ENCODE data around the gene SLC45A3.

DNA sequence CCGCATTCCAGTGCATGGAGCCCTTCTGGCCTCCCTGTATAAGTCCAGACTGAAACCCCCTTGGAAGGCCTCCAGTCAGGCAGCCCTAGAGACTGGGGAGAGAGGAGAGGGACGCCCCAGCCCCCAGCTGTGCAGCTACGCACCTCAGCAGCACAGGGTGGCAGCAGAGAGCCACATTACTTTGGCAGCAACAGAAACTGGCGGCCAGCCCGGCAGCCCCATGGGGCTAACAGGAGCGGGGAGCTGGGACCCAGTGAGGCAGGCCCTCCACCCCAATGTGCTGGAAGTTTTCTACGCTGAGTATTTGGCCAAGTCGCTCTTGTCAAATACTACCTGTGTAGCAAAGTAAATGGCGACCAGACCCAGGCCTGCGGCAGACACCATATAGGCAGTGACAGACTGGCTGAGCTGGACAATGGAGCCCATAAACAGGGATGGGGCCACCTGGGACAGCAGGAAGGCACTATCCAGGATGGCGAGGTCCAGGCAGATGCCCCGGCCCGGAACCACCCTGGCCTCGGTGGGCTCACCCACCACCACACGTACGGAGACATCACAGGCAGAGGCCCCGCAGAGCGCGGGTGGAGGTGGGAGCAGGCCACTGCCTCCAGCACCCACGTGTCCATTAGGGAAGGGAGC, 21.2 kb downstream of the SLC45A3 start:
- TF ChIP-seq, protein P1, sequence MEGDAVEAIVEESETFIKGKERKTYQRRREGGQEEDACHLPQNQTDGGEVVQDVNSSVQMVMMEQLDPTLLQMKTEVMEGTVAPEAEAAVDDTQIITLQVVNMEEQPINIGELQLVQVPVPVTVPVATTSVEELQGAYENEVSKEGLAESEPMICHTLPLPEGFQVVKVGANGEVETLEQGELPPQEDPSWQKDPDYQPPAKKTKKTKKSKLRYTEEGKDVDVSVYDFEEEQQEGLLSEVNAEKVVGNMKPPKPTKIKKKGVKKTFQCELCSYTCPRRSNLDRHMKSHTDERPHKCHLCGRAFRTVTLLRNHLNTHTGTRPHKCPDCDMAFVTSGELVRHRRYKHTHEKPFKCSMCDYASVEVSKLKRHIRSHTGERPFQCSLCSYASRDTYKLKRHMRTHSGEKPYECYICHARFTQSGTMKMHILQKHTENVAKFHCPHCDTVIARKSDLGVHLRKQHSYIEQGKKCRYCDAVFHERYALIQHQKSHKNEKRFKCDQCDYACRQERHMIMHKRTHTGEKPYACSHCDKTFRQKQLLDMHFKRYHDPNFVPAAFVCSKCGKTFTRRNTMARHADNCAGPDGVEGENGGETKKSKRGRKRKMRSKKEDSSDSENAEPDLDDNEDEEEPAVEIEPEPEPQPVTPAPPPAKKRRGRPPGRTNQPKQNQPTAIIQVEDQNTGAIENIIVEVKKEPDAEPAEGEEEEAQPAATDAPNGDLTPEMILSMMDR (IDR thresholded peaks at IDR 0.05; ENCODE audit: low read depth, low read length, missing input control): peak; percentile 92
- no peak for TF ChIP-seq TAF1 (conservative IDR thresholded peaks at IDR 0.05)
- TF ChIP-seq YY1 (IDR thresholded peaks at IDR 0.05): no peak
- no peak for TF ChIP-seq RXRA (IDR thresholded peaks at IDR 0.05)
- TF ChIP-seq, protein P2, sequence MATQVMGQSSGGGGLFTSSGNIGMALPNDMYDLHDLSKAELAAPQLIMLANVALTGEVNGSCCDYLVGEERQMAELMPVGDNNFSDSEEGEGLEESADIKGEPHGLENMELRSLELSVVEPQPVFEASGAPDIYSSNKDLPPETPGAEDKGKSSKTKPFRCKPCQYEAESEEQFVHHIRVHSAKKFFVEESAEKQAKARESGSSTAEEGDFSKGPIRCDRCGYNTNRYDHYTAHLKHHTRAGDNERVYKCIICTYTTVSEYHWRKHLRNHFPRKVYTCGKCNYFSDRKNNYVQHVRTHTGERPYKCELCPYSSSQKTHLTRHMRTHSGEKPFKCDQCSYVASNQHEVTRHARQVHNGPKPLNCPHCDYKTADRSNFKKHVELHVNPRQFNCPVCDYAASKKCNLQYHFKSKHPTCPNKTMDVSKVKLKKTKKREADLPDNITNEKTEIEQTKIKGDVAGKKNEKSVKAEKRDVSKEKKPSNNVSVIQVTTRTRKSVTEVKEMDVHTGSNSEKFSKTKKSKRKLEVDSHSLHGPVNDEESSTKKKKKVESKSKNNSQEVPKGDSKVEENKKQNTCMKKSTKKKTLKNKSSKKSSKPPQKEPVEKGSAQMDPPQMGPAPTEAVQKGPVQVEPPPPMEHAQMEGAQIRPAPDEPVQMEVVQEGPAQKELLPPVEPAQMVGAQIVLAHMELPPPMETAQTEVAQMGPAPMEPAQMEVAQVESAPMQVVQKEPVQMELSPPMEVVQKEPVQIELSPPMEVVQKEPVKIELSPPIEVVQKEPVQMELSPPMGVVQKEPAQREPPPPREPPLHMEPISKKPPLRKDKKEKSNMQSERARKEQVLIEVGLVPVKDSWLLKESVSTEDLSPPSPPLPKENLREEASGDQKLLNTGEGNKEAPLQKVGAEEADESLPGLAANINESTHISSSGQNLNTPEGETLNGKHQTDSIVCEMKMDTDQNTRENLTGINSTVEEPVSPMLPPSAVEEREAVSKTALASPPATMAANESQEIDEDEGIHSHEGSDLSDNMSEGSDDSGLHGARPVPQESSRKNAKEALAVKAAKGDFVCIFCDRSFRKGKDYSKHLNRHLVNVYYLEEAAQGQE (IDR thresholded peaks at IDR 0.05): no peak
- TF ChIP-seq RAD21 (IDR thresholded peaks at IDR 0.05): peak; percentile 94 to 97
- TF ChIP-seq EGR1 (IDR thresholded peaks at IDR 0.05; ENCODE audit: low read depth in 2 of 2): no peak
- TF ChIP-seq, protein P3, sequence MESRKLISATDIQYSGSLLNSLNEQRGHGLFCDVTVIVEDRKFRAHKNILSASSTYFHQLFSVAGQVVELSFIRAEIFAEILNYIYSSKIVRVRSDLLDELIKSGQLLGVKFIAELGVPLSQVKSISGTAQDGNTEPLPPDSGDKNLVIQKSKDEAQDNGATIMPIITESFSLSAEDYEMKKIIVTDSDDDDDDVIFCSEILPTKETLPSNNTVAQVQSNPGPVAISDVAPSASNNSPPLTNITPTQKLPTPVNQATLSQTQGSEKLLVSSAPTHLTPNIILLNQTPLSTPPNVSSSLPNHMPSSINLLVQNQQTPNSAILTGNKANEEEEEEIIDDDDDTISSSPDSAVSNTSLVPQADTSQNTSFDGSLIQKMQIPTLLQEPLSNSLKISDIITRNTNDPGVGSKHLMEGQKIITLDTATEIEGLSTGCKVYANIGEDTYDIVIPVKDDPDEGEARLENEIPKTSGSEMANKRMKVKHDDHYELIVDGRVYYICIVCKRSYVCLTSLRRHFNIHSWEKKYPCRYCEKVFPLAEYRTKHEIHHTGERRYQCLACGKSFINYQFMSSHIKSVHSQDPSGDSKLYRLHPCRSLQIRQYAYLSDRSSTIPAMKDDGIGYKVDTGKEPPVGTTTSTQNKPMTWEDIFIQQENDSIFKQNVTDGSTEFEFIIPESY (IDR thresholded peaks at IDR 0.05): no peak
- TF ChIP-seq HNF4A (conservative IDR thresholded peaks at IDR 0.05): no peak
- TF ChIP-seq, protein P4, sequence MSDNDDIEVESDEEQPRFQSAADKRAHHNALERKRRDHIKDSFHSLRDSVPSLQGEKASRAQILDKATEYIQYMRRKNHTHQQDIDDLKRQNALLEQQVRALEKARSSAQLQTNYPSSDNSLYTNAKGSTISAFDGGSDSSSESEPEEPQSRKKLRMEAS (IDR thresholded peaks at IDR 0.05): no peak
- TF ChIP-seq FOXA1 (IDR thresholded peaks at IDR 0.05): no peak
- no peak for TF ChIP-seq JUND (IDR thresholded peaks at IDR 0.05)
- no peak for TF ChIP-seq SP1 (IDR thresholded peaks at IDR 0.05)
- TF ChIP-seq, protein P5, sequence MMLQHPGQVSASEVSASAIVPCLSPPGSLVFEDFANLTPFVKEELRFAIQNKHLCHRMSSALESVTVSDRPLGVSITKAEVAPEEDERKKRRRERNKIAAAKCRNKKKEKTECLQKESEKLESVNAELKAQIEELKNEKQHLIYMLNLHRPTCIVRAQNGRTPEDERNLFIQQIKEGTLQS (IDR thresholded peaks at IDR 0.05): no peak

Data from liver (tissue), 3 donors.